RWPE1 (cell line): ENCODE data around the gene GPX8.

Experiments
- CTCF ChIA-PET: fragments of 350-600 bp; sonication (Branson Sonifier 250); formaldehyde crosslinking; extraction: SDS; loops from one replicate; lab custom pipeline; 2021; lab: Yijun Ruan, JAX
- POLR2A ChIA-PET: fragments of 400-600 bp; formaldehyde crosslinking; extraction: SDS; loops from one replicate; lab custom pipeline; 2020; ENCODE audit warnings: antibody characterized with exemption; ENCODE audit not compliant: low non-redundant PET; lab: Yijun Ruan, JAX
- DNase-seq: peaks from one replicate; pipeline ENCODE4 v3.0.0; 2012; ENCODE audit warnings: low spot score
- H3K27ac ChIP-seq: fragments of 450-650 bp; 2 replicates; pipeline ENCODE4 v1.5.1; 2017
- TF ChIP-seq, protein P1 (sequence below): fragments of 450-650 bp; conservative IDR thresholded peaks from 2 replicates; pipeline ENCODE4 v1.5.1; 2017; ENCODE audit warnings: low read depth, mild to moderate bottlenecking

GPX8 gene

DNA sequence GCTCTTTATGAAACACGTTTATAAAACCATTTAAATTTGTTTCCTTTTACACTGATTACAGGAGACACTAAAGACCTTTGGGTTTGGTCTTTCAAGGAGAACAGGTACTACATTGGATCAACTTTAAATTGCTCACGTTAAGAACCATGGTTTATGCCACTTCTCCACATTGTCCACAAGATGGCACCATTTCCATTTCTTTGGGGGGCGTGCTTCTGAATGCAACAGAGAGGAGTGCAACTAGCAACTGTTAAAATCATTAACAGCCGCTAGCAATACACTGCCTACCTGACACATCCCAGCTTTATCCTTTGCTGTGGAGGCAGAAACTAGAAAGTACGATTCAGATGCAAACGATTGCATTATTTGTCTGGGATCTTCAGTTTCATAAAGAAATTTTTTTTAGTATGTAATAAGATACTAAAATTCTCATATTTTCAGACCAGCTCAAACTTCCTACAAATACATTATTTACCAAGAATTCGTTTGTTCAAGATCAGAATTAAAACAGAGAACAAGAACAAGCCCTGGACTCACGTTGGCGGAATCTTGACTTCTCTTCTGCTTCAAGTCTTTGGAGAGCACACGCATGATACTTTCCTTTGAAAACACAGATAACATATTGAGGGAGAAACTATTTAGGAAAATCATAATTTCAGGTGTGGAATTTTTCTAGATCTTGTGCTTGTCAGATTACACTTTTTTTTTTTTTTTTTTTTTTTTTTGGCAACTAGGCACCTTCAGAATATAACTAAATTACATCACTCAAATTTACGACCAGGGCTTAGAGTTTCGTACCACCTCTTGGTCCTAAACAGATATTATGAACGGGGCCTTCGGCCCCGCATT, 12.3 kb downstream of the GPX8 start:
- H3K27ac ChIP-seq = no peak overlapping the region
- ChIA-PET CTCF (interaction anchor here (0.6 to 2.8 kb wide), 8 partner anchors 10 to 866 kb away, joined by 3 to 16 read pairs (median 4); partner anchors contain the start of gene CCNO), POLR2A (interaction anchor here (0.6 to 1.6 kb wide), 2 partner anchors 58 to 362 kb away, joined by 3 to 4 read pairs; partner anchors contain the start of gene PLPP1)
- TF ChIP-seq, protein P1, sequence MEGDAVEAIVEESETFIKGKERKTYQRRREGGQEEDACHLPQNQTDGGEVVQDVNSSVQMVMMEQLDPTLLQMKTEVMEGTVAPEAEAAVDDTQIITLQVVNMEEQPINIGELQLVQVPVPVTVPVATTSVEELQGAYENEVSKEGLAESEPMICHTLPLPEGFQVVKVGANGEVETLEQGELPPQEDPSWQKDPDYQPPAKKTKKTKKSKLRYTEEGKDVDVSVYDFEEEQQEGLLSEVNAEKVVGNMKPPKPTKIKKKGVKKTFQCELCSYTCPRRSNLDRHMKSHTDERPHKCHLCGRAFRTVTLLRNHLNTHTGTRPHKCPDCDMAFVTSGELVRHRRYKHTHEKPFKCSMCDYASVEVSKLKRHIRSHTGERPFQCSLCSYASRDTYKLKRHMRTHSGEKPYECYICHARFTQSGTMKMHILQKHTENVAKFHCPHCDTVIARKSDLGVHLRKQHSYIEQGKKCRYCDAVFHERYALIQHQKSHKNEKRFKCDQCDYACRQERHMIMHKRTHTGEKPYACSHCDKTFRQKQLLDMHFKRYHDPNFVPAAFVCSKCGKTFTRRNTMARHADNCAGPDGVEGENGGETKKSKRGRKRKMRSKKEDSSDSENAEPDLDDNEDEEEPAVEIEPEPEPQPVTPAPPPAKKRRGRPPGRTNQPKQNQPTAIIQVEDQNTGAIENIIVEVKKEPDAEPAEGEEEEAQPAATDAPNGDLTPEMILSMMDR = peak; percentile 90
- DNase-seq = peak; percentile 93

DNA sequence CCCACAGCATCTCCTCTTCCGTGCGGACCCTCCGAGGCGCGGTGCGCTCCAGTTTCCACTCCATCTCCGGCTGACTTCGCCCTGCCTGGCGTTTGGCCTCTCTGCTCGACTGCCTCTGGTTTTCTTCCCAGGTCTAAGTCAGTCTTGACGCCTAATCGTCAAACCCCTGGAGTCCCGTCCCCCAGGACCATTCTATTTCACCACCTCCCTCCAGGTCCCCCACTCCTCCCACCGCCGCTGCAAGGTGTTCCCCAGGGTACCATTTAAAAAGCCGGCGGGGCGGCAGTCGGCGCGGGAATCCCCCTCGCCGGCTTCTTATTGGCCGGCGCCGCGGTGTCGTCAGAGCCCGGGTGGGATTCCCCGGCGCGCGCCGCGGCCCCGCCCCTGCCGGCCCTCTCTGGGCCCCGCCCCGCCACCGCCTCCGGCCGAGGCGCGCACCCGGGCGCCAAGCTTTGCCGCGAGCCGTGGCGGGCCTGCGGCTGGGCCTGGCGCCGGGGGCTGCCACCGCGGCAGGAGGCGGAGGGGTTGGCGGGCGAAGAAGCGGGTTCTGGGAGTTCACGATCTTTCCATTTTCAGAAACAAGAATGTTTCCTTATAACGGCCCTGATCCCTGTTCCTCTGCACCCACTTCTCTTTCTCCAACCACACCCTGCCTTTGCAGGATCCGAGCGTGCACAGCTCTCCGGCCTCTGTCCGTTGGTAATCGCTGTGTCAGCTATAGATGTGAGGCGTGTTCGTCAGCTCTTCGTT, 13.1 kb downstream of the GPX8 start, which contains the start of gene CDC20B:
Gene CDC20B, minus strand, starts transcription at position 241 of the 750 bp plus-strand sequence. Its CDS starts 177 bp downstream, at position 64.
- peak; percentile 95 for DNase-seq
- TF ChIP-seq, protein P1 = no peak
- POLR2A ChIA-PET = interaction anchor here (0.7 to 1.6 kb wide), 2 partner anchors 57 to 61 kb away, joined by 3 to 4 read pairs; no protein-coding TSS in a partner anchor
- H3K27ac ChIP-seq = peak within 1 kb of the TSS; percentile 65
- CTCF ChIA-PET = interaction anchor here (0.6 to 2.8 kb wide), 5 partner anchors 11 to 1222 kb away, joined by 3 to 16 read pairs (median 3); partner anchors contain the start of genes CCNO and GPX8

DNA sequence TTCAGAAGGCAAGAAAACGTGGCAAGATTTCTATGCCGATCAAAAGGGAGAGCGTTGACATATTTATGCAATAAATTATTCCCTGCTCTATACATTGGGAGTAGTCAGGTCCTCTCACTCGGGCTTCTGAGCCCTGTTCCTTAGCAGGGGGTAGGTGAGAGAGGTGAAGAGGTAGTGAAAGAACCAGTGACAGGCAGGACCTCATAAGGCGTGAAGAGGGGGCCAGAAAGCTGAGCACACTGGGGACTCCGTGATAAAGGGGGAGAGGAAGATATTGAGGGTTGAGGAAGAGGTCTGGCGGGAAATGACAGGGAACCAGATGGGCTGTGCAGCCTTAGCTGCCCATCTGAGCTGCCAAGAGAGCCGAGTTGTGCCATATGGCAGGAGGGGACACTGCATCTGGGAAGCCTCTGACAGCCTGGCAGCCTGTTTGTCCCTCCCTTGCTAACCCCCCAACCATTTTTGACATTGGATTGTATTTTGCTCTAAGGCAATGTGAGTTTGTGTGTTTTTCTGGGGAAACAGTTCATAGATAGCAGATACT, 13.8 kb downstream of the GPX8 start:
- CTCF ChIA-PET = interaction anchor here (0.6 kb wide), 3 partner anchors 14 to 1221 kb away, joined by 3 read pairs; partner anchors contain the start of gene GPX8
- TF ChIP-seq, protein P1 = no peak
- peak overlapping the region; percentile 65 for H3K27ac ChIP-seq
- POLR2A ChIA-PET = interaction anchor here (0.7 to 1.6 kb wide), 2 partner anchors 56 to 60 kb away, joined by 3 to 4 read pairs; no protein-coding TSS in a partner anchor
- DNase-seq = no peak

DNA sequence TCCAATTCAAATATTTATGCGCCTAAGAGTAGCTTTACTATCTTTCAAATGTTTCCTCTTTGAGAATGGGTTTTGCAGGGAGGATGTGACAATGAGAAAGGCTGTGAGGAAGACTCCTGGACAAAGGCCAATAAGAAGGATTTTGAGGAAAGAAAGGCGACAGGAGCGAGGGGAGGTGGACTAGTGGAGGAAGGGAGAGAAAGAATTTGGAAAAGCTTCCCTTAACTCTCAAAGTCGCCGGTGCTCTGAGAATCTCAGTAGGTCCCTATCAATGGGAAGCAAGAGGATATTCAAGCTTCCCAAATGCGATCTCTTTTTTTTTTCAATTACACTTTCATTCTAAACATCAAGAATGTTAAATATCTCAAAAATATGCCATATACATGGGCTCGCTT, 15.8 kb downstream of the GPX8 start:
- POLR2A ChIA-PET = no interaction called here
- CTCF ChIA-PET = interaction anchor here (0.6 to 1.4 kb wide), 6 partner anchors 12 to 514 kb away, joined by 3 to 4 read pairs (median 3); no protein-coding TSS in a partner anchor
- TF ChIP-seq, protein P1 = no peak
- no peak for DNase-seq
- H3K27ac ChIP-seq = no peak overlapping the region

DNA sequence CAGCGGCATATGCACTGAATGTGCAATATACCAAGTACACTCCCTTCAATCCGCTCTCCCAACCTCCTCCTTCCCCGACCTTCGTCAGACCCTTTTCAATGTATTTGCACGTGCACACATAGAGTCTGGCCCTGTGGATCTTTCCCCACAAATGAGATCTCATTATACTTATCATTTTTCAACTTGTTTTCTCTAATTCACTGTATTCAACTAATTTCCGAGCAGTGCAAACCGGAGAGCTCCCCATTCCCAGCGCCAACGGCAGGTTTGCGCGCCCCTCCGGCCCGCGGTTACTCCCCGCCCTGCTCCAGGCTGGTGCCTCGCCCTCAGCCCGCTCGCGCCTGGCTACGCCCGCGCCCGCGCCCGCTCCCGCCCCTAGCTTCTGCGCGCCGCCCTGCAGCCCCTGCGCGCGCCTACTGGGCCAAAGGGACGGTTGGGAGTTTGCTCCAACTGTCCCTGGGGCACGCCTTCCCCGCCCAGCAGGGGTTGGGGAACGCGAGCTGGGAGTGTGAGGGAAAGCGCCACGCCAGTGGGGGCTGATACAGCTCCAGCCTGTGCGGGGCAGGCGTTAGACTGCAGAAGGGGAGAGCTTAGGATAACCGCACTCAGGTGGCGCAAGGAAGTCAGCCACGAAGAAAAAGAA, 16.3 kb downstream of the GPX8 start:
- TF ChIP-seq, protein P1 = peak; percentile 38; the same call in 1 of the 2 replicates
- peak overlapping the region; percentile 43 for H3K27ac ChIP-seq
- DNase-seq = peak; percentile 75
- POLR2A ChIA-PET = no interaction called here
- CTCF ChIA-PET = interaction anchor here (0.6 to 1.4 kb wide), 9 partner anchors 11 to 514 kb away, joined by 3 to 7 read pairs (median 3); no protein-coding TSS in a partner anchor
